HL-60 (cell line): ENCODE data around the gene CHRNE.

Experiments
- GABPA ChIP-seq: IDR thresholded peaks from 2 replicates; pipeline ENCODE4 v1.6.1; 2012; ENCODE audit warnings: low read depth
- POLR2AphosphoS5 ChIP-seq: IDR thresholded peaks from 2 replicates; pipeline ENCODE4 v1.6.1; 2012; ENCODE audit warnings: low read depth
- REST ChIP-seq: IDR thresholded peaks from 2 replicates; pipeline ENCODE4 v1.6.1; 2012; ENCODE audit warnings: low read depth; ENCODE audit not compliant: insufficient replicate concordance
- TF ChIP-seq, protein P1 (sequence below): IDR thresholded peaks from one replicate; pipeline ENCODE4 v1.5.1; 2011; ENCODE audit warnings: low read length, control low read depth, inconsistent platforms; ENCODE audit not compliant: insufficient read depth

- TF ChIP-seq GABPA (no peak), REST (no peak), POLR2AphosphoS5 (no peak)
- TF ChIP-seq, protein P1, sequence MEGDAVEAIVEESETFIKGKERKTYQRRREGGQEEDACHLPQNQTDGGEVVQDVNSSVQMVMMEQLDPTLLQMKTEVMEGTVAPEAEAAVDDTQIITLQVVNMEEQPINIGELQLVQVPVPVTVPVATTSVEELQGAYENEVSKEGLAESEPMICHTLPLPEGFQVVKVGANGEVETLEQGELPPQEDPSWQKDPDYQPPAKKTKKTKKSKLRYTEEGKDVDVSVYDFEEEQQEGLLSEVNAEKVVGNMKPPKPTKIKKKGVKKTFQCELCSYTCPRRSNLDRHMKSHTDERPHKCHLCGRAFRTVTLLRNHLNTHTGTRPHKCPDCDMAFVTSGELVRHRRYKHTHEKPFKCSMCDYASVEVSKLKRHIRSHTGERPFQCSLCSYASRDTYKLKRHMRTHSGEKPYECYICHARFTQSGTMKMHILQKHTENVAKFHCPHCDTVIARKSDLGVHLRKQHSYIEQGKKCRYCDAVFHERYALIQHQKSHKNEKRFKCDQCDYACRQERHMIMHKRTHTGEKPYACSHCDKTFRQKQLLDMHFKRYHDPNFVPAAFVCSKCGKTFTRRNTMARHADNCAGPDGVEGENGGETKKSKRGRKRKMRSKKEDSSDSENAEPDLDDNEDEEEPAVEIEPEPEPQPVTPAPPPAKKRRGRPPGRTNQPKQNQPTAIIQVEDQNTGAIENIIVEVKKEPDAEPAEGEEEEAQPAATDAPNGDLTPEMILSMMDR, result no peak
Measured at GRCh38 chr17:4872786-4873185, 30.1 kb downstream of the CHRNE start.
